Osteocyte (in vitro differentiated cells): ENCODE measurements around the gene ATP8A2. TPM values are rescaled to one million over a fixed set of nuclear protein-coding genes. Genes with fewer than 3 reads are reported as not detected.
A peak's percentile ranks its signal among the peaks of the same experiment; 100 is the strongest.

Experiments
- DNase-seq: peaks from one replicate; pipeline ENCODE4 v3.0.0; 2021; ENCODE audit warnings: mixed read lengths; ENCODE audit not compliant: unreplicated experiment; ENCODE audit errors: extremely low spot score
- H3K27ac Mint-ChIP-seq: one replicate; pipeline ENCODE4 v1.8.0; 2021; ENCODE audit warnings: mild to moderate bottlenecking, mixed read lengths; ENCODE audit not compliant: unreplicated experiment
- H3K27me3 Mint-ChIP-seq: one replicate; pipeline ENCODE4 v1.8.0; 2021; ENCODE audit warnings: mixed read lengths; ENCODE audit not compliant: unreplicated experiment
- H3K36me3 Mint-ChIP-seq: one replicate; pipeline ENCODE4 v1.8.0; 2021; ENCODE audit warnings: mixed read lengths; ENCODE audit not compliant: unreplicated experiment
- H3K4me1 Mint-ChIP-seq: one replicate; pipeline ENCODE4 v1.8.0; 2021; ENCODE audit warnings: mixed read lengths; ENCODE audit not compliant: unreplicated experiment
- H3K4me3 Mint-ChIP-seq: one replicate; pipeline ENCODE4 v1.8.0; 2021; ENCODE audit warnings: mild to moderate bottlenecking, moderate library complexity, mixed read lengths; ENCODE audit not compliant: unreplicated experiment
- H3K9me3 Mint-ChIP-seq: one replicate; pipeline ENCODE4 v1.8.0; 2021; ENCODE audit warnings: mixed read lengths; ENCODE audit not compliant: unreplicated experiment
- CTCF ChIP-seq: fragments of 200-600 bp; sonication (generic); IDR thresholded peaks from 2 replicates; pipeline ENCODE4 v1.5.0; 2021; ENCODE audit warnings: antibody characterized with exemption, mild to moderate bottlenecking, moderate library complexity
- total RNA-seq: library from RNA; stranded (reverse); gene quantifications from 2 replicates; pipeline ENCODE4 v1.2.1, GENCODE V29; 2021

ATP8A2 gene
- total RNA-seq, 1 donor from 2014 or later, result 1.1 TPM

- Mint-ChIP-seq H3K4me1 (peaks cover 14% of the 10 kb centered on the region), H3K36me3 (no peaks in the 10 kb centered on the region), H3K27ac (no peak overlapping the region), H3K9me3 (no peaks in the 10 kb centered on the region), H3K4me3 (no peak overlapping the region), H3K27me3 (no peaks in the 10 kb centered on the region)
- no peak for DNase-seq
- TF ChIP-seq CTCF, result no peak
These were observed 595.4 kb downstream of the ATP8A2 start for GRCh38 chr13:25967144-25967543.

GRCh38 chr13:25971047-25971446 lies 599.3 kb downstream of the ATP8A2 start:
- TF ChIP-seq CTCF, result no peak
- Mint-ChIP-seq H3K9me3 (no peaks in the 10 kb centered on the region), H3K27ac (peak overlapping the region; percentile 1), H3K4me3 (no peak overlapping the region), H3K36me3 (no peaks in the 10 kb centered on the region), H3K27me3 (no peaks in the 10 kb centered on the region), H3K4me1 (peaks cover 16% of the 10 kb centered on the region)
- no peak for DNase-seq

GRCh38 chr13:25971459-25972145 lies 599.8 kb downstream of the ATP8A2 start:
- Mint-ChIP-seq H3K36me3 (no peaks in the 10 kb centered on the region), H3K4me1 (peaks cover 16% of the 10 kb centered on the region), H3K9me3 (no peaks in the 10 kb centered on the region), H3K27ac (peak overlapping the region; percentile 1), H3K4me3 (no peak overlapping the region), H3K27me3 (no peaks in the 10 kb centered on the region)
- no peak for TF ChIP-seq CTCF
- DNase-seq, result no peak

- Mint-ChIP-seq H3K4me1 (peaks cover 28% of the 10 kb centered on the region), H3K27me3 (no peaks in the 10 kb centered on the region), H3K27ac (no peak overlapping the region), H3K4me3 (no peak overlapping the region), H3K36me3 (no peaks in the 10 kb centered on the region), H3K9me3 (no peaks in the 10 kb centered on the region)
- DNase-seq, result no peak
- TF ChIP-seq CTCF, result no peak
These were observed 601.3 kb downstream of the ATP8A2 start for GRCh38 chr13:25973085-25973484.

GRCh38 chr13:25973576-25973975 lies 601.8 kb downstream of the ATP8A2 start:
- H3K4me3 Mint-ChIP-seq, result no peak overlapping the region
- H3K4me1 Mint-ChIP-seq, result peaks cover 30% of the 10 kb centered on the region
- H3K27me3 Mint-ChIP-seq, result no peaks in the 10 kb centered on the region
- H3K9me3 Mint-ChIP-seq, result no peaks in the 10 kb centered on the region
- TF ChIP-seq CTCF, result no peak
- DNase-seq, result no peak
- H3K27ac Mint-ChIP-seq, result no peak overlapping the region
- no peaks in the 10 kb centered on the region for H3K36me3 Mint-ChIP-seq
